T-cell (primary cell): ENCODE results near the gene MUC13. TPM values are rescaled to one million over a fixed set of nuclear protein-coding genes. Genes with fewer than 3 reads are reported as not detected.

Experiments
- ATAC-seq, 4 experiments: fragments of 200-7000 bp in 3 of 4; fragments of 150-1000 bp in 1 of 4; cut with Tn5 transposase; replicated peaks in 1 of 4; 1 replicate in 3 of 4; 2 replicates in 1 of 4; pipeline ENCODE4 v1.10.0; 2021; ENCODE audit warnings: moderate library complexity in 3 of 4, mild to moderate bottlenecking in 2 of 4, moderate number of reproducible peaks in 1 of 4
- CTCF ChIA-PET, 2 donors: fragments of 300-600 bp; sonication (Branson Sonifier 250); formaldehyde crosslinking; loops; one replicate each; lab custom pipeline; 2022; ENCODE audit warnings: antibody characterized with exemption in 2 of 2; lab: Charles Lee
- POLR2A ChIA-PET, 2 donors: fragments of 300-600 bp; sonication (Branson Sonifier 250); formaldehyde crosslinking; loops; one replicate each; lab custom pipeline; 2022; ENCODE audit warnings: antibody characterized with exemption in 2 of 2; lab: Charles Lee
- DNase-seq, 35 experiments: peaks; one replicate each; pipeline versions ENCODE4 v3.0.0 to v3.0.0-alpha.2; 2013 to 2023
- H3K27ac ChIP-seq: one replicate; pipeline ENCODE4 v1.5.1; 2013; ENCODE audit warnings: low read length
- H3K27me3 ChIP-seq, 2 experiments: replicated peaks in 1 of 2; 1 replicate in 1 of 2; 2 replicates in 1 of 2; pipeline versions ENCODE4 v1.6.1 to v1.7.0; 2013; ENCODE audit warnings: low read length in 1 of 2, mixed read lengths in 1 of 2; ENCODE audit not compliant: control insufficient read depth in 2 of 2, insufficient read depth in 2 of 2; ENCODE audit errors: extremely low read depth in 1 of 2
- H3K36me3 ChIP-seq, 2 donors: 1 replicate in 1 of 2; 2 replicates in 1 of 2; pipeline versions ENCODE4 v1.6.1 to v1.7.0; 2013; ENCODE audit warnings: low read length in 1 of 2; ENCODE audit not compliant: control insufficient read depth in 2 of 2, insufficient read depth in 1 of 2; ENCODE audit errors: extremely low read depth in 1 of 2
- H3K4me1 ChIP-seq, 2 experiments: 1 replicate in 1 of 2; 2 replicates in 1 of 2; pipeline versions ENCODE4 v1.6.1 to v1.7.0; 2013; ENCODE audit warnings: low read length in 2 of 2, mixed read lengths in 1 of 2; ENCODE audit not compliant: insufficient read depth in 2 of 2, control insufficient read depth in 1 of 2; ENCODE audit errors: extremely low read depth in 1 of 2
- H3K4me3 ChIP-seq, 2 donors: 1 replicate in 1 of 2; 2 replicates in 1 of 2; pipeline versions ENCODE4 v1.5.1 to v1.7.0; 2013; ENCODE audit warnings: mild to moderate bottlenecking in 2 of 2, low read length in 1 of 2, moderate library complexity in 1 of 2; ENCODE audit not compliant: control insufficient read depth in 1 of 2; ENCODE audit errors: extremely low read depth in 1 of 2
- H3K9me3 ChIP-seq: 2 replicates; pipeline ENCODE4 v1.7.0; 2013
- H3K27ac Mint-ChIP-seq, 2 donors: one replicate each; pipeline ENCODE4 v1.8.0; 2020 to 2021; ENCODE audit warnings: mild to moderate bottlenecking in 2 of 2, mixed read lengths in 2 of 2
- H3K27me3 Mint-ChIP-seq, 2 donors: one replicate each; pipeline ENCODE4 v1.8.0; 2021 to 2022; ENCODE audit warnings: mixed read lengths in 2 of 2
- H3K36me3 Mint-ChIP-seq: one replicate; pipeline ENCODE4 v1.8.0; 2021; ENCODE audit warnings: mixed read lengths
- H3K4me1 Mint-ChIP-seq, 3 donors: one replicate each; pipeline ENCODE4 v1.8.0; 2020 to 2022; ENCODE audit warnings: mixed read lengths in 3 of 3, mild to moderate bottlenecking in 1 of 3
- H3K4me3 Mint-ChIP-seq, 3 donors: one replicate each; pipeline ENCODE4 v1.8.0; 2020 to 2022; ENCODE audit warnings: mild to moderate bottlenecking in 3 of 3, mixed read lengths in 3 of 3, moderate library complexity in 3 of 3
- H3K9me3 Mint-ChIP-seq, 3 donors: one replicate each; pipeline ENCODE4 v1.8.0; 2020 to 2022; ENCODE audit warnings: mixed read lengths in 3 of 3
- WGBS: methylation state at CpG from one replicate; pipeline ENCODE4 v1.1.5; 2013; ENCODE audit warnings: missing lambda C conversion rate; ENCODE audit not compliant: insufficient coverage; 5-methylcytosine and 5-hydroxymethylcytosine counted together
- total RNA-seq, 35 experiments: library from RNA in 6 of 35; stranded (reverse) in 6 of 35; fragments of 120-200 nt in 1 of 35; gene quantifications; one replicate each; pipeline versions ENCODE4 v1.2.1 to v1.2.4 and lab custom pipeline; 2013 to 2026

MUC13 gene
- total RNA-seq, 5 donors from 2014 or later (not counting 1 experiment from before 2014, with no cell fraction given): 0.13 to 6.7 (median 0.18) TPM

DNA sequence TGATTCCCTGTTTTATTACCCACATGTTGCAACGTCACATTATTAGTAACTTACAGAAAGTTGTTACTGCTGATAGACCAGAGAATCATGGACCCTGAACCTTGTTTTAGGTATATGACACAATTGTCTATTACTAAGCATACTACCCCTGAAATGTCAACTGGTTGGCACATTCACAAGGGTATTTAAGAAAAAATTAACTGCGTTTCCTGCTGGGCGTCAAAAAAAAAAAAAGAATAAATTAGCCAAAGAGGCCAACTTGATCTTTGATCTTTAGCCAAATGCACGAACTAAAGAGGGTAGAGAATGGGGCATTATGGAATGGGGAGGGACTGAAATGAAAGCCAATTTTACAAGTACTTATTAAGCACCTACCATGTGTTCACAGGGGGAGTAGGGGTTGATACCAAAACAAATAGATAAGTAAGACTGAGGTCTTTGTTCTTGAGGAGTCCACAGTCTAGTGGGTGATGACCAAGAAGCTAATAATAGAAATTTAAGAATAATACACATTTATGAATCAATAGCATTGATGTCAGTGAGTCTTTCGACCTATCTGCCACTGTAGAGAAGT is 17.8 kb upstream of the MUC13 start:
- H3K4me3 Mint-ChIP-seq: no peak overlapping the region
- Histone ChIP-seq H3K27me3 (no peaks in the 10 kb centered on the region), H3K4me1 (no peaks in the 10 kb centered on the region), H3K4me3 (no peak overlapping the region), H3K27ac (no peak overlapping the region), H3K36me3 (no peaks in the 10 kb centered on the region), H3K9me3 (no peaks in the 10 kb centered on the region)
- H3K36me3 Mint-ChIP-seq: no peaks in the 10 kb centered on the region
- ATAC-seq: no peak
- DNase-seq: no peak
- peaks cover 0 to 5% of the 10 kb centered on the region in 2 donors for H3K27me3 Mint-ChIP-seq
- no peaks in the 10 kb centered on the region for H3K4me1 Mint-ChIP-seq
- peaks cover 0 to 3% (median 0%) of the 10 kb centered on the region in 3 donors for H3K9me3 Mint-ChIP-seq
- ChIA-PET CTCF (interaction anchor here (0.7 to 1.2 kb wide), 2 partner anchors 9 to 25 kb away, joined by 3 read pairs; no protein-coding TSS in a partner anchor), POLR2A (no interaction called here)
- WGBS: no CpG with 5 or more reads among the region's 5 CpGs
- H3K27ac Mint-ChIP-seq: no peak overlapping the region

DNA sequence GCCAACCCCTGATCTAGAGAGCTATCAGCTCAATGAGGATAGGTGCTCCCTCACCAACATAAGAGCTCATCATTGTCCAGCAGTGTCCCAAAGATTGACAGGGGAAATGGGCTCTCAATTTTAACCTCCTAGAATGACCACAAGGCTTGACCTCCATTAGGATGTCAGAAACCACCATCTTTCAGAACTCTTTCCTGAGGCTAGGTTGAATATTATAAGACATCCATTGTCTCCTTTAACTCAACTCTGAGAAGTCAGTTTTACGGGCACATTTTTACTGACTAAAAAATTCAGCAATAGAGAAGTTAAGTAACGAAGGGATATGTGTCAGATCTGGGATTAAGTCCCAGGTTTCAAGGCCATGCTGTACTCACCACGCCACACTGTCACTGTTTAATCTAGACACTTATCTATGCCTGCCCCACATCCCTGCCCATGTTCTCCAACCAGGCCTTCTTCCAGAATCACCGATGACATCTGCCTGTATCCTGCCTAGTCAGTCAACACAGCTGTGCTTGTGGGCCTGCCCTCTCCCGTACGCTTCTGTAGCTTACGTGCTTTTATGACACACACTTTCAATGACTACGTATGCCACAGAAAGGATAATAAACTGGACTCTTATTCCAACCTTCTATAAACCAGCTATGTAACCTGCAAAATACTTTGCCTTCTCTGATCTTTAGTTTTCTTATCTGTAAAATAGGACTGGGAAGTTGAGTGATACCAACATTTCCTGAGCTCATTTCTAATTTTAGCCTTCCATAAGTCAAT is 17.1 kb upstream of the MUC13 start:
- WGBS: 100% methylated on average over 2 of the region's 8 CpGs
- H3K9me3 ChIP-seq: no peaks in the 10 kb centered on the region
- H3K4me3 ChIP-seq: no peak overlapping the region
- no peak overlapping the region for H3K4me3 Mint-ChIP-seq
- no peaks in the 10 kb centered on the region for H3K27me3 ChIP-seq
- no peak overlapping the region for H3K27ac ChIP-seq
- no peaks in the 10 kb centered on the region for H3K36me3 Mint-ChIP-seq
- H3K27me3 Mint-ChIP-seq: peaks cover 0 to 3% of the 10 kb centered on the region in 2 donors
- H3K36me3 ChIP-seq: no peaks in the 10 kb centered on the region
- POLR2A ChIA-PET: no interaction called here
- ATAC-seq (no peak), DNase-seq (no peak)
- no peak overlapping the region for H3K27ac Mint-ChIP-seq
- no peaks in the 10 kb centered on the region for H3K4me1 ChIP-seq
- CTCF ChIA-PET: interaction anchor here in 1 of 2 donors (1.0 to 1.2 kb wide), 2 partner anchors 24 to 25 kb away, joined by 3 read pairs; no protein-coding TSS in a partner anchor
- no peaks in the 10 kb centered on the region for H3K9me3 Mint-ChIP-seq
- no peaks in the 10 kb centered on the region for H3K4me1 Mint-ChIP-seq

DNA sequence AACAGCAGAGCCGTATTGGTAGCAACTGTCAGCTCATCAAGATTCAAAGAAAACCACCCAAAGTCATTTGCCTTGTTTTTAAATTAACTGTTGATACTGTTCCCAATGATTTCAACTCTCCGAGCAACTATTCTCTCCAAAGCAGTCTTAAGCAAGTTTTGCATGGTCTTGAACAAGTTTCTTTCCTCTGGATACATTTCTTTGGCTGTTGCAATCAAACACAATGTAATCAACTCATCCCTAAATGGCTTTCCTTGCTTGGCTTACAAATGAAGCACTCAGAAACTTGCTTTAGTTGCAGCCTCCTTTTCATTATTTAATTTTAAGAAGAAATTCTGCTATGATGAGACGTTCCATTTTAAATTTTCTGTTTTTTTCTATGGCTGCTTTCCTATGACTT is 15.5 kb upstream of the MUC13 start:
- CTCF ChIA-PET: no interaction called here
- ATAC-seq (no peak), DNase-seq (no peak)
- no peaks in the 10 kb centered on the region for H3K4me1 ChIP-seq
- no peaks in the 10 kb centered on the region for H3K9me3 ChIP-seq
- Mint-ChIP-seq H3K4me1 (no peaks in the 10 kb centered on the region), H3K4me3 (no peak overlapping the region), H3K27me3 (peaks cover 0 to 5% of the 10 kb centered on the region in 2 donors), H3K36me3 (no peaks in the 10 kb centered on the region), H3K9me3 (no peaks in the 10 kb centered on the region), H3K27ac (no peak overlapping the region)
- no peak overlapping the region for H3K4me3 ChIP-seq
- no peak overlapping the region for H3K27ac ChIP-seq
- POLR2A ChIA-PET: no interaction called here
- WGBS: 100% methylated on average over 2 of the region's 3 CpGs
- H3K36me3 ChIP-seq: no peaks in the 10 kb centered on the region
- H3K27me3 ChIP-seq: peaks cover 0 to 3% of the 10 kb centered on the region in 2 experiments

DNA sequence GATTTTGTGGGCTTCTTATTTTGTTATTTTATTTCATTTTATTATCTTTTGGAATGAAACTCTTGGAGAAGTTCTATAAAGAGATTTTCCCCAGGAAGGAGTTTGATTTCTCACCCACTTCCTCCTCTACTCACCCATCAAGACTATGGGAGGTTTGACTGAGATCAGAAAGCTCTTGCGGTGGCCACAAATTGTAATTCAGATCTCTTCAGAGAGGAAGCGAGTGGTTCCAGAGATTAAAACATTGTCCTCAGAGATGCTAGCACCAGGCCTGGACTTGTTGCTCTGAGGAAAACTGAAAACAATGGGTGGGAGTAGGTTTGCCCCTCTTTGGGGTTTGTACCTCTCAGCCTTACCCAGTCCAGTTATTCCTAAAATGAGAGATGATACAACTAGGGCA is 8.1 kb upstream of the MUC13 start:
- Mint-ChIP-seq H3K4me1 (peaks cover 0 to 7% (median 0%) of the 10 kb centered on the region in 3 donors), H3K27me3 (peaks cover 0 to 5% of the 10 kb centered on the region in 2 donors), H3K36me3 (no peaks in the 10 kb centered on the region), H3K27ac (no peak overlapping the region), H3K4me3 (no peak overlapping the region), H3K9me3 (no peaks in the 10 kb centered on the region)
- no peak overlapping the region for H3K4me3 ChIP-seq
- no peak overlapping the region for H3K27ac ChIP-seq
- DNase-seq: no peak
- ChIA-PET CTCF (no interaction called here), POLR2A (no interaction called here)
- no peaks in the 10 kb centered on the region for H3K9me3 ChIP-seq
- no peaks in the 10 kb centered on the region for H3K36me3 ChIP-seq
- H3K27me3 ChIP-seq: peaks cover 0 to 3% of the 10 kb centered on the region in 2 experiments
- 94% methylated on average over 2 of the region's 2 CpGs for WGBS
- no peaks in the 10 kb centered on the region for H3K4me1 ChIP-seq
- ATAC-seq: no peak

DNA sequence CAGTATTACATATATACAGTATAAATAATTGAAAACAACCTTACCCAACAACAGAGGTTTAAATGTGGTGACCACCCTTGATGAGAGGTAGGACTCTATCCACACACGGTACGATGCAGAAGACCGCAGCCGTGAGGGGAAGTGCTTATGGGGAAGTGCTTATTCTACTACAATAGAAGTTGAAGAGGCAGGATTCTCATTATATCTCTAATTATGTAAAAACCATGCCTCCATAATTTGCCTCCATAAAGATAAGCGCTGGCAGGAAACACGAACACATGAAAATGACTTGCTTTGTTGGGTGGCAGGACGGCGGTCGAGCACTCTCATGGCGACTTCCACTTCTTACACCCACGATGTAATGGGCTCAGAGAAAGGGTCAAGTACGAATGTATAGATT is 7.2 kb upstream of the MUC13 start:
- H3K36me3 Mint-ChIP-seq: no peaks in the 10 kb centered on the region
- H3K27ac Mint-ChIP-seq: no peak overlapping the region
- ATAC-seq (no peak), DNase-seq (no peak)
- no peak overlapping the region for H3K4me3 ChIP-seq
- CTCF ChIA-PET: no interaction called here
- H3K4me1 Mint-ChIP-seq: peaks cover 0 to 7% (median 0%) of the 10 kb centered on the region in 3 donors
- peaks cover 0 to 3% of the 10 kb centered on the region in 2 experiments for H3K27me3 ChIP-seq
- H3K36me3 ChIP-seq: no peaks in the 10 kb centered on the region
- H3K9me3 Mint-ChIP-seq: no peaks in the 10 kb centered on the region
- H3K27me3 Mint-ChIP-seq: peaks cover 4 to 8% of the 10 kb centered on the region in 2 donors
- H3K27ac ChIP-seq: no peak overlapping the region
- no peak overlapping the region for H3K4me3 Mint-ChIP-seq
- no peaks in the 10 kb centered on the region for H3K9me3 ChIP-seq
- WGBS: no CpG with 5 or more reads among the region's 12 CpGs
- POLR2A ChIA-PET: no interaction called here
- H3K4me1 ChIP-seq: no peaks in the 10 kb centered on the region

DNA sequence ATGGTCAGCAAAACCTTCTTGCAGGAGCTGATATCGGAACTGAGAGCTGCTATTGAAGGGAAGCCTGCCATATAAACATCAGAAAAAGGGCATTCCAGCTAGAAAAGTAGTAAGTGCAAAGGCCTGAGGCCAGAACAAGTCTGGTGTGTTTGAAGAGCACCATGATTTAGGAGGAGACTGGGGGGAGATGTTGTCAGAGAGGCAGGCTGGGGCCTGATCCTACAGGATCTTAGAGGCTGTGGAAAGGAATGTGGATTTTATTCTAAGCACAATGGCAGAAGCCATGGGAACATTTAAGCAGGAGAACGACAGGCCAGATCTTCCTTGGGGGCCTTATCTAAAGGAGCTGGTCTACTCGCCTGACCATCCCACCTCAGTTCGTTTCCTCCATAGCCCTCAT is 5.1 kb upstream of the MUC13 start:
- H3K9me3 Mint-ChIP-seq: no peaks in the 10 kb centered on the region
- 50% methylated on average over 2 of the region's 4 CpGs for WGBS
- no peaks in the 10 kb centered on the region for H3K36me3 Mint-ChIP-seq
- H3K27ac Mint-ChIP-seq: no peak overlapping the region
- no peak overlapping the region for H3K4me3 Mint-ChIP-seq
- H3K9me3 ChIP-seq: no peaks in the 10 kb centered on the region
- no peaks in the 10 kb centered on the region for H3K36me3 ChIP-seq
- DNase-seq (no peak), ATAC-seq (no peak)
- H3K4me3 ChIP-seq: no peak overlapping the region
- CTCF ChIA-PET: no interaction called here
- no peaks in the 10 kb centered on the region for H3K4me1 ChIP-seq
- POLR2A ChIA-PET: no interaction called here
- H3K27ac ChIP-seq: no peak overlapping the region
- H3K4me1 Mint-ChIP-seq: peaks cover 0 to 7% (median 0%) of the 10 kb centered on the region in 3 donors
- H3K27me3 ChIP-seq: no peaks in the 10 kb centered on the region
- peaks cover 6 to 13% of the 10 kb centered on the region in 2 donors for H3K27me3 Mint-ChIP-seq
